Activated CD8-positive, alpha-beta T cell treated with anti-CD3 and anti-CD28 coated beads for 36 hours (primary cell): ENCODE results near the gene PLEKHN1. TPM values are rescaled to one million over a fixed set of nuclear protein-coding genes. Genes with fewer than 3 reads are reported as not detected.

Source experiments
- ATAC-seq: fragments of 200-7000 bp; cut with Tn5 transposase; one replicate; pipeline ENCODE4 v1.10.0; 2021; ENCODE audit warnings: mild to moderate bottlenecking, moderate library complexity
- CTCF ChIA-PET: fragments of 350-600 bp; sonication (Branson Sonifier 250); formaldehyde crosslinking; loops from one replicate; lab custom pipeline; 2021; ENCODE audit warnings: antibody characterized with exemption; lab: Charles Lee
- POLR2A ChIA-PET: fragments of 350-600 bp; sonication (Branson Sonifier 250); formaldehyde crosslinking; loops from one replicate; lab custom pipeline; 2021; ENCODE audit warnings: antibody characterized with exemption; lab: Charles Lee
- DNase-seq: peaks from one replicate; pipeline ENCODE4 v3.0.0-alpha.2; 2020
- H3K27ac Mint-ChIP-seq: one replicate; pipeline ENCODE4 v1.8.0; 2021; ENCODE audit warnings: mild to moderate bottlenecking, mixed read lengths
- H3K27me3 Mint-ChIP-seq: one replicate; pipeline ENCODE4 v1.8.0; 2021; ENCODE audit warnings: mixed read lengths
- H3K36me3 Mint-ChIP-seq: one replicate; pipeline ENCODE4 v1.8.0; 2021; ENCODE audit warnings: low read depth, mixed read lengths
- H3K4me1 Mint-ChIP-seq: one replicate; pipeline ENCODE4 v1.8.0; 2021; ENCODE audit warnings: low read depth, mixed read lengths
- H3K4me3 Mint-ChIP-seq: one replicate; pipeline ENCODE4 v1.8.0; 2021; ENCODE audit warnings: mild to moderate bottlenecking, moderate library complexity, mixed read lengths
- H3K9me3 Mint-ChIP-seq: one replicate; pipeline ENCODE4 v1.8.0; 2021; ENCODE audit warnings: mixed read lengths
- CTCF ChIP-seq: fragments of 200-600 bp; IDR thresholded peaks from one replicate; pipeline ENCODE4 v1.8.0; 2022; ENCODE audit warnings: antibody characterized with exemption, mild to moderate bottlenecking
- intact Hi-C: fragments of 100-400 bp; cut with micrococcal nuclease; formaldehyde crosslinking; loops from one replicate; pipeline ENCODE4 v1.10.0; 2022
- total RNA-seq, 2 experiments: library from RNA; stranded (reverse); gene quantifications; one replicate each; pipeline ENCODE4 v1.2.3, GENCODE V29; 2021

The PLEKHN1 gene
- total RNA-seq, 2 experiments from 2014 or later = 1.0 to 1.3 TPM

GRCh38 chr1:999725-1000356 lies 33.6 kb downstream of the PLEKHN1 start, which contains the start of gene HES4:
Gene HES4 (minus strand): TSS chr1:1000097. CDS start chr1:999973, 124 bp downstream.
- H3K27ac Mint-ChIP-seq = peak within 1 kb of the TSS; percentile 86
- intact Hi-C loops = no loop called here
- DNase-seq (peak; percentile 74), ATAC-seq (peak; percentile 38)
- peak within 1 kb of the TSS; percentile 65 for H3K4me3 Mint-ChIP-seq
- peaks cover 37% of the 10 kb centered on the region for H3K27me3 Mint-ChIP-seq
- peaks cover 14% of the 10 kb centered on the region for H3K4me1 Mint-ChIP-seq
- TF ChIP-seq CTCF = no peak
- no peaks in the 10 kb centered on the region for H3K9me3 Mint-ChIP-seq
- POLR2A ChIA-PET = interaction anchor here (0.9 kb wide), 1 partner anchor 10 kb away, joined by 3 read pairs; no protein-coding TSS in a partner anchor
- H3K36me3 Mint-ChIP-seq = peaks cover 2% of the 10 kb centered on the region
- CTCF ChIA-PET = interaction anchor here (1.1 to 1.3 kb wide), 2 partner anchors 14 to 15 kb away, joined by 3 to 5 read pairs; partner anchors contain the start of gene ISG15

GRCh38 chr1:1000357-1001056 lies 34.2 kb downstream of the PLEKHN1 start:
- peaks cover 19% of the 10 kb centered on the region for H3K4me1 Mint-ChIP-seq
- peak overlapping the region; percentile 65 for H3K4me3 Mint-ChIP-seq
- DNase-seq (peak; percentile 79), ATAC-seq (peak; percentile 26)
- POLR2A ChIA-PET = interaction anchor here (0.9 to 1.0 kb wide), 2 partner anchors 11 to 12 kb away, joined by 3 to 6 read pairs; partner anchors contain the start of gene ISG15
- intact Hi-C loops = no loop called here
- peaks cover 2% of the 10 kb centered on the region for H3K36me3 Mint-ChIP-seq
- TF ChIP-seq CTCF = no peak
- CTCF ChIA-PET = interaction anchor here (0.6 to 5.0 kb wide), 10 partner anchors 8 to 260 kb away, joined by 3 to 37 read pairs (median 16); partner anchors contain the start of genes AGRN and ISG15
- peak overlapping the region; percentile 86 for H3K27ac Mint-ChIP-seq
- H3K9me3 Mint-ChIP-seq = no peaks in the 10 kb centered on the region
- peaks cover 42% of the 10 kb centered on the region for H3K27me3 Mint-ChIP-seq

- intact Hi-C loops = no loop called here
Observed at GRCh38 chr1:1001057-1001783, 34.9 kb downstream of the PLEKHN1 start.

More at GRCh38 chr1:1001057-1001783, 34.9 kb downstream of the PLEKHN1 start:
- no peak for ATAC-seq
- DNase-seq = no peak
- H3K9me3 Mint-ChIP-seq = no peaks in the 10 kb centered on the region
- H3K4me3 Mint-ChIP-seq = peak overlapping the region; percentile 65
- peaks cover 2% of the 10 kb centered on the region for H3K36me3 Mint-ChIP-seq
- ChIA-PET CTCF (interaction anchor here (0.6 to 5.0 kb wide), 12 partner anchors 8 to 259 kb away, joined by 3 to 37 read pairs (median 14); partner anchors contain the start of genes AGRN, ISG15 and PLEKHN1), POLR2A (interaction anchor here (1.0 to 1.7 kb wide), 2 partner anchors 12 to 63 kb away, joined by 6 read pairs; partner anchors contain the start of gene ISG15)
- peak overlapping the region; percentile 86 for H3K27ac Mint-ChIP-seq
- H3K4me1 Mint-ChIP-seq = peaks cover 15% of the 10 kb centered on the region
- peaks cover 40% of the 10 kb centered on the region for H3K27me3 Mint-ChIP-seq
- no peak for TF ChIP-seq CTCF
